ENCODE data around the gene IL3RA. TPM values are rescaled to one million over a fixed set of nuclear protein-coding genes. Genes with fewer than 3 reads are reported as not detected.
"Not testable (repeated sequence)": the region's sequence is repeated elsewhere in the genome, so short reads cannot be mapped to it uniquely, and the experiment has no call there.

IL3RA gene
- total RNA-seq, 1 experiment from 2014 or later = not detected

- DNase-seq = no peak
- no peak overlapping the region for H3K27ac ChIP-seq
- H3K27me3 ChIP-seq = no peaks in the 10 kb centered on the region
- H3K4me1 ChIP-seq = no peaks in the 10 kb centered on the region
- peaks cover 5% of the 10 kb centered on the region for H3K9me3 ChIP-seq (replicated peaks)
- H3K36me3 ChIP-seq = peaks cover 57% of the 10 kb centered on the region
- no peak overlapping the region for H3K4me3 ChIP-seq
Measured at GRCh38 chrX:1416965-1417760, 80.6 kb downstream of the IL3RA start.

- Histone ChIP-seq H3K36me3 (peaks cover 59% of the 10 kb centered on the region), H3K27ac (no peak overlapping the region), H3K4me1 (no peaks in the 10 kb centered on the region), H3K4me3 (no peak overlapping the region), H3K27me3 (no peaks in the 10 kb centered on the region), H3K9me3 (replicated peaks) (peaks cover 10% of the 10 kb centered on the region)
- DNase-seq = no peak
Measured at GRCh38 chrX:1417921-1418771, 81.6 kb downstream of the IL3RA start.

GRCh38 chrX:1418901-1419544 is 82.4 kb downstream of the IL3RA start:
- Histone ChIP-seq H3K9me3 (replicated peaks) (peaks cover 12% of the 10 kb centered on the region), H3K36me3 (peaks cover 55% of the 10 kb centered on the region), H3K27me3 (no peaks in the 10 kb centered on the region), H3K4me3 (no peak overlapping the region), H3K27ac (no peak overlapping the region), H3K4me1 (no peaks in the 10 kb centered on the region)
- DNase-seq = no peak

- Histone ChIP-seq H3K4me1 (no peaks in the 10 kb centered on the region), H3K27ac (no peak overlapping the region), H3K9me3 (replicated peaks) (peaks cover 12% of the 10 kb centered on the region), H3K27me3 (no peaks in the 10 kb centered on the region), H3K36me3 (peaks cover 56% of the 10 kb centered on the region), H3K4me3 (no peak overlapping the region)
- no peak for DNase-seq
Measured at GRCh38 chrX:1419545-1420355, 83.2 kb downstream of the IL3RA start.

- Histone ChIP-seq H3K27me3 (no peaks in the 10 kb centered on the region), H3K4me3 (no peak overlapping the region), H3K36me3 (peaks cover 62% of the 10 kb centered on the region), H3K9me3 (replicated peaks) (peaks cover 12% of the 10 kb centered on the region), H3K27ac (no peak overlapping the region), H3K4me1 (no peaks in the 10 kb centered on the region)
- no peak for DNase-seq
Measured at GRCh38 chrX:1420371-1420770, 83.8 kb downstream of the IL3RA start.

- Histone ChIP-seq H3K27ac (no peak overlapping the region), H3K4me3 (no peak overlapping the region), H3K27me3 (no peaks in the 10 kb centered on the region), H3K36me3 (peaks cover 66% of the 10 kb centered on the region), H3K9me3 (replicated peaks) (peaks cover 12% of the 10 kb centered on the region), H3K4me1 (no peaks in the 10 kb centered on the region)
- DNase-seq = peak in 1 of 2 experiments; percentile 48
Measured at GRCh38 chrX:1421433-1422134, 85.0 kb downstream of the IL3RA start.

- Histone ChIP-seq H3K4me1 (no peaks in the 10 kb centered on the region), H3K4me3 (no peak overlapping the region), H3K27ac (no peak overlapping the region), H3K27me3 (no peaks in the 10 kb centered on the region), H3K36me3 (peaks cover 66% of the 10 kb centered on the region), H3K9me3 (replicated peaks) (peaks cover 12% of the 10 kb centered on the region)
- no peak for DNase-seq
Measured at GRCh38 chrX:1422135-1422465, 85.5 kb downstream of the IL3RA start.

GRCh38 chrX:1423215-1423614 is 86.6 kb downstream of the IL3RA start:
- no peak overlapping the region for H3K27ac ChIP-seq
- DNase-seq = no peak
- H3K36me3 ChIP-seq = peaks cover 69% of the 10 kb centered on the region
- no peaks in the 10 kb centered on the region for H3K27me3 ChIP-seq
- no peak overlapping the region for H3K4me3 ChIP-seq
- H3K9me3 ChIP-seq (replicated peaks) = peaks cover 12% of the 10 kb centered on the region
- no peaks in the 10 kb centered on the region for H3K4me1 ChIP-seq

GRCh38 chrX:1424147-1424851 is 87.7 kb downstream of the IL3RA start:
- Histone ChIP-seq H3K27me3 (no peaks in the 10 kb centered on the region), H3K27ac (no peak overlapping the region), H3K4me3 (no peak overlapping the region), H3K9me3 (replicated peaks) (peaks cover 12% of the 10 kb centered on the region), H3K4me1 (no peaks in the 10 kb centered on the region), H3K36me3 (peaks cover 64% of the 10 kb centered on the region)
- no peak for DNase-seq

- H3K27ac ChIP-seq = no peak overlapping the region
- peaks cover 12% of the 10 kb centered on the region for H3K9me3 ChIP-seq (replicated peaks)
- H3K4me3 ChIP-seq = no peak overlapping the region
- DNase-seq = no peak
- peaks cover 69% of the 10 kb centered on the region for H3K36me3 ChIP-seq
- H3K27me3 ChIP-seq = no peaks in the 10 kb centered on the region
- no peaks in the 10 kb centered on the region for H3K4me1 ChIP-seq
Measured at GRCh38 chrX:1425381-1425780, 88.8 kb downstream of the IL3RA start.

GRCh38 chrX:1426321-1426720 is 89.7 kb downstream of the IL3RA start:
- not testable (repeated sequence) for H3K27me3 ChIP-seq, H3K27ac ChIP-seq, H3K4me3 ChIP-seq, DNase-seq, H3K4me1 ChIP-seq
- Histone ChIP-seq H3K9me3 (replicated peaks) (peaks cover 12% of the 10 kb centered on the region), H3K36me3 (peaks cover 60% of the 10 kb centered on the region)

GRCh38 chrX:1427756-1428155 is 91.2 kb downstream of the IL3RA start:
- Histone ChIP-seq H3K9me3 (replicated peaks) (0 out of 2 replicates have a peak, but pooled peaks cover 5% of the 10 kb centered on the region), H3K27ac (no peak overlapping the region), H3K36me3 (peaks cover 53% of the 10 kb centered on the region), H3K4me1 (no peaks in the 10 kb centered on the region), H3K4me3 (no peak overlapping the region), H3K27me3 (no peaks in the 10 kb centered on the region)
- DNase-seq = no peak

GRCh38 chrX:1430451-1430850 is 93.9 kb downstream of the IL3RA start:
- DNase-seq = no peak
- no peaks in the 10 kb centered on the region for H3K27me3 ChIP-seq
- H3K4me1 ChIP-seq = no peaks in the 10 kb centered on the region
- H3K27ac ChIP-seq = no peak overlapping the region
- H3K4me3 ChIP-seq = no peak overlapping the region
- peaks cover 43% of the 10 kb centered on the region for H3K36me3 ChIP-seq
- no peaks in the 10 kb centered on the region for H3K9me3 ChIP-seq (replicated peaks)

Data from SJCRH30 (cell line).